Pancreas (tissue), 10 donors: Measurements from ENCODE around the gene BUD23. TPM values are rescaled to one million over a fixed set of nuclear protein-coding genes. Genes with fewer than 3 reads are reported as not detected.
"Not testable (repeated sequence)": the region's sequence is repeated elsewhere in the genome, so short reads cannot be mapped to it uniquely, and the experiment has no call there.

ENCODE experiments used
- ATAC-seq, 4 donors: fragments of 200-7000 bp; cut with Tn5 transposase; one replicate each; pipeline versions ENCODE4 v1.8.0 to v1.9.1; 2020; ENCODE audit warnings: mild to moderate bottlenecking in 4 of 4, moderate library complexity in 4 of 4
- DNase-seq, 6 donors: peaks; one replicate each; pipeline ENCODE4 v3.0.0-alpha.2; 2020
- FAIRE-seq: peaks from 2 replicates; lab custom pipeline; 2012; peaks lifted over from hg19 to GRCh38; lab: Jason Lieb, UNC
- H3K27ac ChIP-seq, 4 donors: fragments of 200-600 bp; sonication (generic); 1 replicate in 3 of 4; 2 replicates in 1 of 4; pipeline versions ENCODE4 v1.5.0 to v1.8.0; 2020
- H3K27me3 ChIP-seq, 4 donors: fragments of 200-600 bp; one replicate each; pipeline ENCODE4 v1.8.0; 2021
- H3K36me3 ChIP-seq, 3 donors: fragments of 200-600 bp; sonication (generic) in 1 of 3; one replicate each; pipeline versions ENCODE4 v1.5.0 to v1.8.0; 2020 to 2021
- H3K4me1 ChIP-seq, 3 donors: fragments of 200-600 bp; one replicate each; pipeline ENCODE4 v1.8.0; 2021
- H3K4me3 ChIP-seq, 4 donors: fragments of 200-600 bp; sonication (generic) in 2 of 4; one replicate each; pipeline versions ENCODE4 v1.5.0 to v1.8.0; 2020 to 2021
- H3K9me3 ChIP-seq, 4 donors: fragments of 200-600 bp; one replicate each; pipeline ENCODE4 v1.8.0; 2021
- WGBS, 2 donors: extraction: QIAGEN DNeasy Blood & Tissue Kit; methylation state at CpG; one replicate each; pipeline ENCODE4 v1.1.7; 2013; 5-methylcytosine and 5-hydroxymethylcytosine counted together
- intact Hi-C, 3 donors: fragments of 100-400 bp; cut with DNase I; formaldehyde crosslinking; loops; one replicate each; pipeline versions ENCODE4 v1.11.1 to v1.14.2; 2022
- polyA plus RNA-seq, 2 donors: library from polyadenylated mRNA; stranded (reverse); fragments of 200-250 nt; gene quantifications; one replicate each; pipeline ENCODE4 v1.2.3, GENCODE V29; 2013
- total RNA-seq, 6 donors: library from RNA; stranded (reverse); fragmentation: NEBNext Ultra II Directional in 4 of 6; extraction: Animal tissue kit (Norgen Biotek cat#: 25700) in 4 of 6; gene quantifications; one replicate each; pipeline versions ENCODE4 v1.2.1 to v1.2.4, GENCODE V29; 2021 to 2023
- TF ChIP-seq, protein P1 (sequence below), 4 donors: fragments of 200-600 bp; sonication (generic) in 3 of 4; IDR thresholded peaks; one replicate each; pipeline versions ENCODE4 v1.5.0 to v1.8.0; 2021; ENCODE audit warnings: antibody characterized with exemption in 4 of 4
- donor health status: healthy with polysubstance abuse.
- donor health status: DM: no; HTN: no; CAD: no; lungs with moderate emphysema.
- donor health status: DM: no; HTN: no; CAD: no.
- donor health status: control.
- donor health status: control.
- donor health status: Bipolar disorder and iron deficiency.
- donor health status: DM: yes; HTN: yes; CAD: no.
- donor health status: DM: no; HTN: no; CAD: no.
- donor health status: DM: no; HTN: no; CAD: no.
- donor health status: DM: yes; HTN: yes; CAD: no.

BUD23 gene
- total and polyA plus RNA-seq, 8 donors = 26.9 to 62.9 (median 35.7) TPM

- no peaks in the 10 kb centered on the region for H3K27me3 ChIP-seq
- ATAC-seq = no peak
- no peaks in the 10 kb centered on the region for H3K36me3 ChIP-seq
- 56 to 60% methylated on average over 9 of the region's 9 CpGs for WGBS, 2 donors
- H3K27ac ChIP-seq = no peak overlapping the region
- intact Hi-C loops = no loop called here
- FAIRE-seq = no peak
- peak overlapping the region in 3 of 4 donors; percentile 79 to 94 (median 81) for H3K4me3 ChIP-seq
- H3K9me3 ChIP-seq = no peaks in the 10 kb centered on the region
- TF ChIP-seq, protein P1, sequence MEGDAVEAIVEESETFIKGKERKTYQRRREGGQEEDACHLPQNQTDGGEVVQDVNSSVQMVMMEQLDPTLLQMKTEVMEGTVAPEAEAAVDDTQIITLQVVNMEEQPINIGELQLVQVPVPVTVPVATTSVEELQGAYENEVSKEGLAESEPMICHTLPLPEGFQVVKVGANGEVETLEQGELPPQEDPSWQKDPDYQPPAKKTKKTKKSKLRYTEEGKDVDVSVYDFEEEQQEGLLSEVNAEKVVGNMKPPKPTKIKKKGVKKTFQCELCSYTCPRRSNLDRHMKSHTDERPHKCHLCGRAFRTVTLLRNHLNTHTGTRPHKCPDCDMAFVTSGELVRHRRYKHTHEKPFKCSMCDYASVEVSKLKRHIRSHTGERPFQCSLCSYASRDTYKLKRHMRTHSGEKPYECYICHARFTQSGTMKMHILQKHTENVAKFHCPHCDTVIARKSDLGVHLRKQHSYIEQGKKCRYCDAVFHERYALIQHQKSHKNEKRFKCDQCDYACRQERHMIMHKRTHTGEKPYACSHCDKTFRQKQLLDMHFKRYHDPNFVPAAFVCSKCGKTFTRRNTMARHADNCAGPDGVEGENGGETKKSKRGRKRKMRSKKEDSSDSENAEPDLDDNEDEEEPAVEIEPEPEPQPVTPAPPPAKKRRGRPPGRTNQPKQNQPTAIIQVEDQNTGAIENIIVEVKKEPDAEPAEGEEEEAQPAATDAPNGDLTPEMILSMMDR (IDR thresholded peaks at IDR 0.05) = no peak
- no peak for DNase-seq
- H3K4me1 ChIP-seq = peaks cover 0 to 11% (median 4%) of the 10 kb centered on the region in 3 donors
These were observed 35.1 kb downstream of the BUD23 start for GRCh38 chr7:73718438-73718881.

GRCh38 chr7:73718905-73719805 lies 35.8 kb downstream of the BUD23 start, which contains the start of gene STX1A:
TSS of gene STX1A (minus strand) at chr7:73719669. CDS start at chr7:73719631, 38 bp downstream.
- DNase-seq = peak in 5 of 6 donors; percentile 66 to 91 (median 84)
- H3K4me3 ChIP-seq = peak within 1 kb of the TSS; percentile 71 to 94 (median 80)
- TF ChIP-seq, protein P1 (IDR thresholded peaks at IDR 0.05) = no peak
- no peak within 1 kb of the TSS for H3K27ac ChIP-seq
- no peak for FAIRE-seq
- peak; percentile 75 to 86 (median 81) for ATAC-seq
- H3K4me1 ChIP-seq = peaks cover 0 to 11% (median 4%) of the 10 kb centered on the region in 3 donors
- WGBS, 2 donors = 1 to 2% methylated on average over 48 to 96 of the region's 96 CpGs
- intact Hi-C loops = no loop called here
- H3K27me3 ChIP-seq = no peaks in the 10 kb centered on the region
- H3K36me3 ChIP-seq = no peaks in the 10 kb centered on the region
- H3K9me3 ChIP-seq = no peaks in the 10 kb centered on the region

DNA sequence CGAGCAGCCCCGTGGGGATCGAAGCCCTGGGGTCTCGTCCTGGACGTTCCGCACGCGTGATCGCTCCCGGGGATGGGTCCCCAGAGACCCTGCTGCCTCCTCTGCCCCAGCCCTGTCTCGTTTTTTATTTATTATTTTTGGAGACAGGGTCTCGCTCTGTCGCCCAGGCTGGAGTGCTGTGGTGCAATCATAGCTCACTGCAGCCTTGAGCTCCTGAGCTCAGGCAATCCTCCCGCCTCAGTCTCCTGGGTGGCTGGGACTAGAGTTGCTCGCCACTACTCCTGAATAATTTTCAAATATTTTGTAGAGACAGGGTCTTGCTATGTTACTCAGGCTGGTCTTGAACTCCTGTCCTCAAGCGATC lies 36.4 kb downstream of the BUD23 start:
- peak; percentile 1 to 22 (median 5) for ATAC-seq
- Histone ChIP-seq H3K27ac (no peak overlapping the region), H3K27me3 (no peaks in the 10 kb centered on the region), H3K4me3 (peak overlapping the region in 2 of 4 donors; percentile 79 to 94), H3K4me1 (peaks cover 0 to 11% (median 4%) of the 10 kb centered on the region in 3 donors), H3K36me3 (no peaks in the 10 kb centered on the region), H3K9me3 (no peaks in the 10 kb centered on the region)
- no peak for FAIRE-seq
- DNase-seq = no peak
- WGBS, 2 donors = 7 to 13% methylated on average over 10 to 16 of the region's 16 CpGs
- TF ChIP-seq, protein P1 (IDR thresholded peaks at IDR 0.05) = no peak
- intact Hi-C loops = loop anchor here in 2 of 3 donors (5.0 to 10.0 kb wide), 2 partner anchors 115 to 117 kb away; no protein-coding TSS in a partner anchor

DNA sequence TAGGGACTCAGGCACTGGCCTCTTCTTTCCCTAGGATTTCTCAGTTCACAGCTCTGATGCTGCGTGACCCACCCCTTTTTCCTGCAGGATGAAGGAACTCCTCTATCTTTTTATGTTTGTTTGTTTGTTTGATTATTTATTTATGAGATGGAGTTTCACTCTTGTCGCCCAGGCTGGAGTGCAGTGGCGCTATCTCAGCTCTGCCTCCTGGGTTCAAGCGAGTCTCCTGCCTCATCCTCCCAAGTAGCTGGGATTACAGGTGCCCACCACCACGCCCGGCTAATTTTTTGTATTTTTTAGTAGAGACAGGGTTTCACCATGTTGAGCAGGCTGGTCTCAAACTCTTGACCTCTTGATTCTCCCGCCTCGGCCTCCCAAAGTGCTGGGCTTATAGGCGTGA lies 37.0 kb downstream of the BUD23 start:
- WGBS, 2 donors = 86 to 95% methylated on average over 9 of the region's 9 CpGs
- H3K4me1 ChIP-seq = peaks cover 0 to 11% (median 4%) of the 10 kb centered on the region in 3 donors
- not testable (repeated sequence) for H3K9me3 ChIP-seq, FAIRE-seq, ATAC-seq, H3K4me3 ChIP-seq, H3K36me3 ChIP-seq, DNase-seq, H3K27ac ChIP-seq, H3K27me3 ChIP-seq
- intact Hi-C loops = loop anchor here in 2 of 3 donors (5.0 to 10.0 kb wide), 2 partner anchors 116 to 118 kb away; no protein-coding TSS in a partner anchor

DNA sequence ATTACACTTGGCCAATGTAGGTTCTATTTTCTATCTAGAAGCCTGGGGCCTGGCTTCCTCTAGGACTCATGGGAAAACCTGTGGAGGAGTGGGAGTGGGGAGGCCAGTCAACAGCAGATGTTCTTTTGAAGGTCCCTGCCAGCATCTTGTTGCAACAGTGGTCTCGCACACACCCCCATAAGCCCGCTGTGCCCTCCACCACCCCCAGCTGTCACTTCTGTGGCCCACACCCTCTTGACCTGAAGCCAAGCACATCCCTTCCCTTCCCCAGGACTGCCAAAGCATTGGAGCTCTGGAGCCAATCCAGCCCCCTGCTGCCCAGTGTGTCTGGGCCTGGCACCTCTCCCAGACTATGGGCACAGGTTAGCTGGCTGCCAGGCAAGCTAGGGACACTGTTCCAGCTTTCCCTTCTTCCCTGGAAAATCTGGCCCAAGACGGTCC lies 38.0 kb downstream of the BUD23 start:
- H3K27ac ChIP-seq = peak overlapping the region in 2 of 4 donors; percentile 22 to 28
- TF ChIP-seq, protein P1 (IDR thresholded peaks at IDR 0.05) = no peak
- H3K4me3 ChIP-seq = no peak overlapping the region
- DNase-seq (peak; percentile 82 to 94 (median 86)), FAIRE-seq (no peak), ATAC-seq (peak; percentile 73 to 81 (median 76))
- no peaks in the 10 kb centered on the region for H3K27me3 ChIP-seq
- peaks cover 0 to 11% (median 4%) of the 10 kb centered on the region in 3 donors for H3K4me1 ChIP-seq
- no peaks in the 10 kb centered on the region for H3K36me3 ChIP-seq
- H3K9me3 ChIP-seq = no peaks in the 10 kb centered on the region
- 5 to 17% methylated on average over 3 of the region's 3 CpGs for WGBS, 2 donors
- intact Hi-C loops = loop anchor here in 2 of 3 donors (5.0 to 10.0 kb wide), 2 partner anchors 117 to 119 kb away; no protein-coding TSS in a partner anchor

DNA sequence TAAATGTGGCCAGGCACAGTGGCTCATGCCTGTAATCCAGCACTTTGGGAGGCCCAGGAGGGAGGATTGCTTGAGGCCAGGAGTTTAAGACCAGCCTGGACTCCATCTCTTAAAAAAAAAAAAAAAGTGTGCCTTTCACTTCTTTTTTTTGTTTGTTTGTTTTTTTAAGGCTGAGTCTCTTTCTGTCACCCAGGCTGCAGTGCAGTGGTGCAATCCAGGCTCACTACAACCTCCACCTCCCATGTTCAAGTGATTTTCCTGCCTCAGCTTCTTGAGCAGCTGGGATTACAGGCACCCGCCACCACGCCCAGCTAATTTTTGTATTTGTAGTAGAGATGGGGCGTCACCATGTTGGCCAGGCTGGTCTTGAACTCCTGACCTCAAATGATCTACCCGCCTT lies 38.8 kb downstream of the BUD23 start:
- not testable (repeated sequence) for ATAC-seq, H3K4me3 ChIP-seq, DNase-seq, FAIRE-seq, H3K27me3 ChIP-seq, H3K36me3 ChIP-seq, H3K9me3 ChIP-seq
- WGBS, 2 donors = 62 to 74% methylated on average over 4 of the region's 4 CpGs
- Histone ChIP-seq H3K4me1 (peaks cover 0 to 11% (median 4%) of the 10 kb centered on the region in 3 donors), H3K27ac (peak overlapping the region in 1 of 4 donors; percentile 25)
- intact Hi-C loops = loop anchor here in 2 of 3 donors (5.0 to 10.0 kb wide), 2 partner anchors 117 to 120 kb away; no protein-coding TSS in a partner anchor
